ENCODE results near the gene EPHX1. TPM values are rescaled to one million over a fixed set of nuclear protein-coding genes. Genes with fewer than 3 reads are reported as not detected.

EPHX1 gene
- total and polyA plus RNA-seq, 2 of the 8 experiments (the other 6 are each of a cell fraction or from before 2014, with no cell fraction given) = 45.3 to 79.1 TPM

DNA sequence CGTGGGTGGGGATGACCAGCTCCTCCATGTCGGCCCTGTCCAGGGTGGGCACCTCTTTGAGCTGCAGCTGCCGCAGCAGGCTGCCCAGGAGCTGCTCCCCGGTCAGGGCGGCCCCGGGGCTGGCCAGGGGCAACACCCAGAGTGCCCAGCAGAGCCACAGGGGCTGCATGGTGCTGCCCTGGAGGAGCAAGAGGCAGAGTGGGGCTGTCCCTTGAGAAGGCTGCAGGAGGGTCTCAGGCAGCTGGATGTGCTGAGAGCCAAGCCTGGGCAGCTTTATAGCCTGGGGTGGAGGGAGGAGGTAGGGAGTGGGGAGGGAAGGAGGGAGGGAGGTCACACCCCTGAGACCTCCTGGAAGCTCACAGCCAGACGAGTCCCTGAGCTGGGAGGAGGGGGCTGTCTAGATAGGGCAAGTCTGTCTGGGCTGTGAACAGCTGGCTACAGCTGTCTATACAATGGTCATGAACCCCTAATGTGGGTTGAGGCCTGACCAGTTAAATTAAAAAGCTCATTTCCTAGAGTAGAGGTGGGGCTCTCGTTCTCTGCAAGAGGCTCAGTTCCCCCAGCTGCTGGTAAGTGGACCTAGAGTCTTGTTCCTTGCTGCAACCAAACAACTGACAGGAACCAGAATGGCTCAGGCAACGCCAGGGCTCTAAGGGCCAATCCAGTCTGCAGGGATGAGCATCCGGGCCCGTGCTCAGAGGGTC, 79.1 kb downstream of the EPHX1 start, which contains the start of gene LEFTY1:
LEFTY1 (minus strand) TSS at position 249 of the 704 bp plus-strand sequence; CDS start at position 169, 80 bp downstream.
- Histone ChIP-seq H4K20me1 (replicated peaks in 1 of 2; ENCODE audit: control insufficient read depth in 1 of 2, insufficient read depth in 2 of 2, low read length in 2 of 2) (no peaks in the 10 kb centered on the region), H2BK120ac (replicated peaks; ENCODE audit: low read depth, low read length) (no peak within 1 kb of the TSS), H2AFZ (ENCODE audit: low read length) (no peak within 1 kb of the TSS), H2BK15ac (ENCODE audit: low read length) (0 out of 2 replicates have a peak within 1 kb of the TSS, but pooled peaks have one; percentile 61), H2AK5ac (ENCODE audit: low read depth, low read length) (peak within 1 kb of the TSS; percentile 17; the same call in 1 of the 2 replicates), H3K23ac (ENCODE audit: insufficient read length) (no peak within 1 kb of the TSS), H4K5ac (ENCODE audit: insufficient read length, low read depth, low read length) (no peak within 1 kb of the TSS), H3K9ac (replicated peaks in 1 of 4; ENCODE audit: extremely low read depth in 1 of 4, low read depth in 3 of 4, low read length in 3 of 4) (no peak within 1 kb of the TSS; a peak in 2 of 7 replicates), H3K23me2 (ENCODE audit: low read depth, low read length) (no peaks in the 10 kb centered on the region; the same call in 1 of the 2 replicates), H2BK20ac (ENCODE audit: low read length) (peak within 1 kb of the TSS; percentile 86; the same call in 1 of the 2 replicates), H3K4me2 (ENCODE audit: insufficient read depth in 1 of 2, low read depth in 2 of 2, low read length in 2 of 2) (peak within 1 kb of the TSS; percentile 27 to 50), H3K4me3 (ENCODE audit: extremely low read depth in 1 of 4, insufficient read depth in 2 of 4, low read depth in 3 of 4, low read length in 4 of 4) (peak within 1 kb of the TSS in 1 of 4 experiments; percentile 41; a peak in 1 of 8 replicates), H3K9me3 (ENCODE audit: insufficient read depth in 2 of 2, low read depth in 1 of 2, low read length in 1 of 2) (no peaks in the 10 kb centered on the region), H3K79me1 (ENCODE audit: low read depth, low read length) (no peaks in the 10 kb centered on the region), H3K14ac (ENCODE audit: insufficient read length) (no peak within 1 kb of the TSS), H4K8ac (ENCODE audit: extremely low read depth, insufficient read depth, low read length) (peak within 1 kb of the TSS; percentile 63; the same call in 1 of the 2 replicates), H3K4ac (replicated peaks; ENCODE audit: insufficient read length, low read depth, low read length) (no peak within 1 kb of the TSS), H3K18ac (ENCODE audit: extremely low read depth, low read length) (peak within 1 kb of the TSS; percentile 87), H3K56ac (replicated peaks; ENCODE audit: insufficient read length, low read depth, low read length) (no peak within 1 kb of the TSS), H3K27ac (ENCODE audit: low read depth, low read length) (no peak within 1 kb of the TSS), H2BK5ac (ENCODE audit: low read depth, low read length) (peak within 1 kb of the TSS; percentile 75; the same call in 1 of the 2 replicates), H3K4me1 (replicated peaks in 1 of 4; ENCODE audit: control insufficient read depth in 3 of 4, insufficient read depth in 4 of 4, low read length in 3 of 4) (peaks cover 10 to 34% (median 22%) of the 10 kb centered on the region in 4 experiments), H2BK12ac (ENCODE audit: low read depth, low read length) (peak within 1 kb of the TSS; percentile 96), H3K27me3 (replicated peaks in 1 of 4; ENCODE audit: control insufficient read depth in 3 of 4, extremely low read depth in 1 of 4, insufficient read depth in 3 of 4, low read length in 3 of 4) (peaks cover 0 to 14% (median 6%) of the 10 kb centered on the region in 4 experiments; a peak in 4 of 7 replicates), H3K36me3 (ENCODE audit: control insufficient read depth in 2 of 4, insufficient read depth in 4 of 4, low read length in 3 of 4) (no peaks in the 10 kb centered on the region), H3K79me2 (ENCODE audit: control insufficient read depth in 1 of 2, insufficient read depth in 2 of 2, low read length in 2 of 2) (no peaks in the 10 kb centered on the region), H4K91ac (replicated peaks; ENCODE audit: insufficient read length, low read length) (peak within 1 kb of the TSS; percentile 1)
- DNase-seq (ENCODE audit: low read depth in 1 of 2, low spot score in 2 of 2) = no peak
- 88% methylated on average over 10 of the region's 11 CpGs; no CpG with 5 or more reads in 1 of the 2 experiments for WGBS, 2 experiments (ENCODE audit: extremely low coverage in 1 of 2, insufficient coverage in 1 of 2, insufficient read length in 1 of 2, insufficient replicate concordance in 2 of 2, low coverage in 1 of 2, low lambda C conversion rate in 2 of 2, missing lambda C conversion rate in 1 of 2)
- FAIRE-seq = no peak
- CTCF ChIA-PET (ENCODE audit: partially characterized antibody) = interaction anchor here (0.6 to 21.3 kb wide), 15 partner anchors 11 to 444 kb away, joined by 3 to 406 read pairs (median 4); no protein-coding TSS in a partner anchor
- POLR2A ChIA-PET (ENCODE audit: partially characterized antibody) = interaction anchor here (0.9 to 5.7 kb wide), 14 partner anchors 7 to 111 kb away, joined by 3 to 27 read pairs (median 5); partner anchors contain the start of genes SDE2 and TMEM63A
- TF ChIP-seq FOSL1 (IDR thresholded peaks at IDR 0.05; ENCODE audit: insufficient read depth, low read depth, low read length) (no peak), TAF7 (optimal IDR thresholded peaks at IDR 0.05; ENCODE audit: borderline replicate concordance, low read depth, low read length) (no peak), TAF1 (IDR thresholded peaks at IDR 0.05; ENCODE audit: low read depth, low read length) (no peak), RAD21 (IDR thresholded peaks at IDR 0.05 in 1 of 2, conservative IDR thresholded peaks at IDR 0.05 in 1 of 2; ENCODE audit: low read depth in 2 of 2, low read length in 2 of 2) (no peak), SIX5 (IDR thresholded peaks at IDR 0.05; ENCODE audit: low read depth, low read length) (no peak), BACH1 (IDR thresholded peaks at IDR 0.05; ENCODE audit: low read length) (no peak), EZH2 (IDR thresholded peaks at IDR 0.05; ENCODE audit: low read depth, low read length, severe bottlenecking) (no peak), MAFK (IDR thresholded peaks at IDR 0.05; ENCODE audit: low read depth, low read length) (no peak), GTF2F1 (IDR thresholded peaks at IDR 0.05; ENCODE audit: borderline replicate concordance, low read depth, low read length) (no peak), NRF1 (IDR thresholded peaks at IDR 0.05; ENCODE audit: low read depth, low read length) (no peak), NANOG (IDR thresholded peaks at IDR 0.05; ENCODE audit: insufficient read depth, low read depth, low read length, poor library complexity, severe bottlenecking) (no peak), YY1 (IDR thresholded peaks at IDR 0.05; ENCODE audit: low read depth, low read length) (no peak)
